DMS 273 (cell line): ENCODE measurements around the gene RGS1.

ENCODE experiments used
- DNase-seq: peaks from one replicate; lab custom pipeline; 2025; ENCODE audit not compliant: unreplicated experiment; lab: John Stamatoyannopoulos, UW

RGS1 gene

DNA sequence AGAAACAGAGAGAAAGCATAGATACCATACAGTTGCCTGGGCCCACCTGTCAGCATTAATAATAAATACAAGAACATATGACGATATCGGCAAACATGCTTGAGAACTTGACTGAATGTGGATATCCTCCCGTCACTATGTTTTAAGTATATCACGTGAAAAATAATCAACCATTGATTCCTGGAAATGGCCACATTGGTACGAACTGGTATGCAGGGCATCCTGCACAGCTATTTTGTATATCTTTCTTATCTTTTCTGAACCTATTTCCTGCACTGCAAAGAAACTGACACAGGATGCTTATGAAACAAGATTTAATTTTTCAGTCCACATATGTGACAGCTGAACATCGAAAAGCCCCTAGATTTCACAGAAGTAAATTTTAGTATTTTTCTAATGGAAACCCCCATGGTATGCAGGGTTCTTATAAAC lies 22.8 kb upstream of the RGS1 start:
- no peak for DNase-seq

DNA sequence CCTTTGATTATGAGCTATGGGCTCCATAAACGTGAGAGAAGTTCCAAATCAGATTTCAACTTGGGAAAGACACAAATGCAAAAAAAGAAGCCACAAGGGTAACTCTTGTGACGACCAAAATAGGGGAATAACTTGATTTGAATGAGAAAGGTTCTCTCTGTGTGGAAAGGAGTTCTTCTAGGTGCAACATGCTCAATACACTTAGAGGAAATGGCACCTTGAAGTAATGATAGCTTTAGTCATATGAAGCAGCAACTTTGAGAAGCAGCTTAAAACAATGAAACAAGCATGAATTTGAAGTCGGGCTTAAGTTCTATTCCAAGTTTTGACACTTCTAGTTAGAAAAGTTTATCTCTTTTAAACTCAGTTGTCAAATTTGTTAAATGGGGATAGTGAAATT lies 21.8 kb upstream of the RGS1 start:
- DNase-seq, result no peak

DNA sequence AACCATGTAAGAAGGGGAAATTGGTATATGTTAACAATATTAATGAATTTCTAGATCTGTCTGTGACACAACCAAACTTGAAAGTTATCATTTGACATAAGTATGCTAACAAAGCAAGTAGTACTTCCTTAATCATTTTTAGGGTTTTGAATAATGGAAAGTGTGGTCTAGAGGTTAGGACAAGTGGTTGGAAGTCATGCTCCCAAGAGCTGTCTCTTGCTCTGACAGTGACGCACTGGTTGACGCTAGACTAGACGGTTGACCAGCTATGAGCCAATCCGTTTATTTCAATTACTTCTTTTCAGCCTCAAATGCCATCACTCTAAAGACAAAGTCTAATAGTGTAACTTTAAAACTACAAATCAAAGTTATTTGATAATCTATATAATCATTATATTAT lies 20.7 kb upstream of the RGS1 start:
- DNase-seq, result no peak

DNA sequence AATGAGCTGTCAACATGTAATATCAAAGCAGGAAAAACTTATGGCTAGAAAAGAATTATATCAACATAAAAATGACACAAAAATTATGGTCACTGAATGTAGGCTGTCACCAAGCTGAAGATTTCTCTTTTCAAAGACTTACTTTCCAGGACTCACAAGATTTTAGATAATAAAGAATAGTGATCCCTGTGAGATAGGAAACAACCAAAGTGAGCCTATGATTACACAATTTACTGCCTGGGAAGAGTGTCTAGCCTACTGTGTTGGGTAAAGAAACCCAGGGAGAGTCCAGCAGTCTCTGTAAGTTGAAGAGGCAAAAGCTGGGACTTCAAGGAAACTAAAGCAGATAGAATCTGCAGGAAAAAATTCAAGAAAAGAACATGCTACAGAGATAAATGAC lies 20.2 kb upstream of the RGS1 start:
- DNase-seq, result no peak

DNA sequence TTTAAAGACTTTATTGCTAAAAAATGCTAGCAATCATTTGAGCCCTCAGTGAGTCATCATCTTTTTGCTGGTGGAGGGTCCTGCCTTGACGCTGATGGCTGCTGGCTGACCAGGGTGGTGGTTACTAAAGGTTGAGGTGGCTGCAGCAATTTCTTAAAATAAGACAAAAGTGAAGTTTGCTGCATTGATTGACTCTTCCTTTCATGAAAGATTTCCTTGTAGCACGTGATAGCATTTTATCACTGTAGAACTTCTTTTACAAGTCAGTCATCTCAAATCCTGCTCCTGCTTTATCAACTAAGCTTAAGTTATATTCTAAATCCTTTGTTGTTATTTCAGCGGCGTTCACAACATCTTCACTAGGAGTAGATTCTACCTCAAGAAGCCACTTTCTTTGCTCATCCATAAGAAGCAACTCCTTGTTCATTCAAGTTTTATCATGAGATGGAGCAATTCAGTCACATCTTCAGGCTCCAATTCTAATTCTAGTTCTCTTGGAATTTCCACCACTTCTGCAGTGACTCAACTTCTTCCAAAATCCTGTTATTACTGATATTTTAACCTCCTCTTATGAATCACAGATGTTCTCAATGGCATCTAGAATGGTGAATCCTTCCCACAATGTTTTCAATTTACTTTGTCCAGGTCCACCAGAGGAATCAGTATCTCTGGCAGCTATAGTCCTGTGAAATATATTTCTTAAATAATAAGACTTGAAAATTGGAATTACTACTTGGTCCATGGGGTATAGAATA lies 17.6 kb upstream of the RGS1 start:
- no peak for DNase-seq

DNA sequence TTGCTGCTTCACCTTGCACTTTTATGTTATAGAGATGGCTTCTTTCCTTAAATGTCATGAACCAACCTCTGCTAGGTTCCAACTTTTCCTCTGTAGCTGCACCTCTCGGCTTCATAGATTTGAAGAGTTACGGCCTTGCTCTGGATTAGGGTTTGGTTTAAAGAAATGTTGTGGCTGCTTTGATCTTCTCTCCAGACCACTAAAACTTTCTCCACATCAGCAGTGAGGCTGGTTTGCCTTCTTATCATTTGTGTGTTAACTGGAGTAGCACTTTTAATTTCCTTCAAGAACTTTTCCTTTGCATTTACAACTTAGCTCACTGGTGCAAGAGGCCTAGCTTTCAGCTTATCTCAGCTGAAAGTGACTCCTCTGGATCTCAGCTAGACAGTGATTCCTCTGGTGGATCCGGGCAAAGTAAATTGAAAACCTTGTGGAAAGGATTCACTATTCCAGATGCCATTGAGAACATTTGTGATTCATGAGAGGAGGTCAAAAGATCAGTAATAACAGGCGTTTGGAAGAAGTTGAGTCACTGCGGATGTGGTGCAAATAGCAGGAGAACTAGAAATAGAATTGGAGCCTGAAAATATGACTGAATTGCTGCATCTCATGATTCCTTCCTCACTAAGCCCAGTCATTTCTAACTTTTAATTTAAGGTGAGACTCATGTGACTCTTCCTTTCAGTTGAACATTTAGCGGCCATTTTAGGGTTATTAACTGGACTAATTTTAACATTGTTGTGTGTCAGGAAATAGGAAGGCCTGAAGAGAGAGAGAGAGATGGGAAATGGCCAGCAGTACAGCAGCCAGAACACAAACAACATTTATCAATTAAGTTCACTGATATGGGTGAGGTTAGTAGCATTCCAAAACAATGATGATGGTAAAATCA lies 16.2 kb upstream of the RGS1 start:
- no peak for DNase-seq

DNA sequence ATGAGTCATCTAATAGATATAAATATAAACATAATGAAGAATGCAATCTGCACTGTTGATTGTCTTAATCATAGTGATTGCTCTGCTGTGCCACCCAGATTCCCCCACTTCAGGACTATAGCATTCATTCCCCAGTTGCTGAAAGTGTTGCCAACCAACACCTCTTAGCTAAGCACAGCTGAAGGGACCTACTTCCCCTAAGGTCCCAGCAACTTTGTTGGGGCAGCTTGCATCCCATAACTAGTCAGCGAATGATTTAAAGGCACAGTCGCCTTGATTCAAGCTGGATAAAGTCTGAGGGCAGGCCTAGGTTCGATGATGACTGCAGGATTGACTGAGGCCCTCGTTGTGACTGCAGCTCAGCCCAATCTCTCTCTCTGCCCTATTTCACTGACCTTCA lies 14.3 kb upstream of the RGS1 start:
- DNase-seq, result no peak

DNA sequence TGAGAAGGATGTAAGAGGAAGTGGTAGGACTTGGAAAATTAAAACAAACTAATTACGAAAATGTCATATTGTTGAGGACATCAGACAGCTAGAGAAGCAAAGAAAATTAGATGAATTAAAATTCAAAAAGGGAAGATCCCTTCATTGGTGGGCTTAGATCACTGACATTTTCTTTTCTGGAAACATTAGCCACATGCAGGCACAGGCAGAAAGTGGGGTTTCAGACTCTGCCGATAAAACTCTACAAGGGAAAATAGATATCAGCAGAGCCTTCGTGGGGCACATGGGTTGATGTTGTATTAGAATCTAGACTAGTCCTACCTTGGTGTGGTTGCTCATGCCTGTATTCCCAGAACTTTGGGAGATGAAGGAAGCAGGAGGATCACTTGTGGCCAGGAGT lies 12.4 kb upstream of the RGS1 start:
- no peak for DNase-seq

DNA sequence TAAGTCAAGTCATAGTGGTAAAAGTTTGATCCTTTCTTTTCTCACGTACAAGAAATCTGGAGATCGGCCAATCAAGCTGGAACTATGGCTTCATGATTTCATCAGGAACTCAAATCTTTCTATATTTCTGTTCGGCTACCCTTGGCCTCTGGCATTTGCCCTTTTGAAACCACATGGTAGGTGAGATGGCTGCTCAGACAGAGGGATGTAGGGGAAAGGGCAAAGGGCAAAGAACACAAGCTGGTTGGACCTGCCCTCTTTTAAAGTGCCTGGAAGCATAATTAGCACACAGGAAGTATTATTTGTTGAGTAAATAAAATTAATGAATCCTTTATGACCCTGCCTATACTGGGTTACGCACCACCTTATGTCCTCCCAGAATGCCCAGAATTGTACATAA lies 11.5 kb upstream of the RGS1 start:
- no peak for DNase-seq

DNA sequence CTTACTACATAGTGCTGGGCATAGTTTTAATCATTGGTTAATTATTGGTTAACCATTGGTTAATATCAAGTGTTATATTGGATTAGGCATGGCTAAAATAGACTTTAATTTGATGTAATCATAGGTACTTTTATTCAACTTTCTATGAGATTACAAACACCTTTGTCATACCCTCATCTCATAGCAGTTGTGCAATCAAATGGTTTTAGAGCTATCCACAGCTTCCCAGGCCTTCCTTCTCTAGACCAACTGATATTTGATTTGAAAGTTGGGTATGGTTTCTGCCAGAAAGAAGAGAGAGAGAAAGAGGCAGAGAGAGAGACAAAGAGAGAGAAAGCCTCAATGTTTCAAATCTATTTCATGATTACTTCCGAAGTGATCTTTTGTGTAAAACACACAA lies 9.6 kb upstream of the RGS1 start:
- DNase-seq, result no peak

DNA sequence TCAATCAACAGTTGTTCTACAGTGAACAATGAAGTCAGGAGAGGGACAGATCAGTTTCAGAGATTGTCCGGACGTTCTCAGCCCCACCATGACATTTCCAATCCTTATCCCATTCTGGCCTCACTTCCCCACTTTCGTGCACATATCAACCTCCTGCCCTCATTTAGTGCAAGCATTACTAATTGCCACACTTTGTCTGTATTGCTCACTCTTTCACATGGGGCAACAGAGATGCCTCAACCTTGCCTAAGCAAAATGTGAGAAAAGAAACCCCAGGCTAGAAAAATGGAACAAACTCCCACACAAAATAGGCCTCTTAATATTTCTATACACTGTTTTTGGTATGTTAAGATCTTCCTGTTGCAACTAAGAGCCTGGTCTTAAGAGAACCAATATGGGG lies 8.9 kb upstream of the RGS1 start:
- no peak for DNase-seq

DNA sequence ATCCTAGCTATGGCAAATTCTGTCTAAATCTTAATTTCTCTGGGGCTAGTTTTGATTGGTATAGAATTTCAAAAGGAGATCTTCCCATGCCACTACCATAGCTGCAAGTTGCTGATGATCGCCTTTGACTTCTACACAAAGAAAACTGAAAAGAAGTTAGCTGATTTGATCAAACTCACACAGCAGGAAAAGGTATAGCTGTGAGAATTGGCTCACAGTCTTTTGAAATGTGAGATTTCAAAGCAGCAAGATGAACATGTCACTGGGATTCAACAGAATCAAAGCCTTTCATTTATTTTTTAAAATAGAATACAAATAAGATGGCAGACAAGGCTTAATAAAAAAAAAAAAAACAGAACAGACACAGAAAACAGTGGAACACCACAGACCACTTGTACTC lies 7.5 kb upstream of the RGS1 start:
- no peak for DNase-seq

DNA sequence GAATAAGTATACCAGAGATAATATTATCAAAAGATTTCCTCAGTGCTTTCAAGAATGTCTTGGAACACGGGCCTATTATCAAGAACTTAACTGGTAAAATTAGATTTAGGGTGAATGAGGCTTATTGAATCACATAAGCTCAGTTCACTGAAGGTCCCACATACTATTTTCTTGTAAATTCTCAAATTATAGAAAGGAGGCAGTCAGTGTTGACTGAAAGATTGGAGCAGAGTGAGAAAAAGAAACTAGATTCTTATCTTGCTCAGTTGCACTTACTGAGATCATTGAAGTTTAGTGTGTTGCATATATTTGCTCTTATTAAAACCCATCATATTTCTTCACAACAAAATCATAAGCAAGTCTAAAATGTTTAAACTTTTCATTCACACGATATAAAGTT lies 3.9 kb upstream of the RGS1 start:
- no peak for DNase-seq

DNA sequence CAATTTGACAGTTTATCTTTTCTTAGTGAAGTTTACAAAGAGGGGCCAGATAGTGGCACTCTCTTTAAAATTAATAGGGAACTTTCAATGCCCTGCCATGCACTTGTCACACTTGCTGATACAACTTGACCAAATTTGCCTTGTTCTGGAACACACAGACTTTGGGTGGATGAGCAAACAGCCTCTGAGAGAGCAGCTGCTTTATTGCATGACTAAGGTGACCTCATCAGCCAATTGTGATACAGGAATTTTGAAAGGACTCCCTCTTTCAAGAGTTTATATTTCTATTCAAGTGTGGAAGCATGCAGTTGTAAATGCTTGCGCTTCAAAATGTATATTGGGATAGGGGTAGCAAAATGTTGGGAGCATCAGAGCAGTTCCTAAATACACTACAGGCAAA lies 2.1 kb upstream of the RGS1 start:
- DNase-seq, result no peak

DNA sequence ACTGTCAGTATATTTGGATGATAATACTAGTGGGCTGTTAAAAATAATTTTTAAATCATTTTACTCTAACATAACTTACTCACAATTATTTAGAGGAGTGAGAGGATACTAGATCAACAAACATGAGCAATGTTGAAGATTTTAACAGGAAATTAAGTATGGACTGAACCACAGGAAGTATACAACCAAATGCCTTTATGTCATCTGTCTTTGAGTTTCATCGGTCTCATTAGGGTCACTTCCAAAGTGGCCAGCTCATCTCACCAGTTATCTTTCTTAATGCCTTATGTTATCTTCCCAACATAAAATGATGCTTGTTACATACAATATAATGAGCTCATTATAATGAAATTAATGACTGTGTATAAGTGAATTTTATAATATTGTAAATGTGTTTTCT lies 1.5 kb upstream of the RGS1 start:
- no peak for DNase-seq

DNA sequence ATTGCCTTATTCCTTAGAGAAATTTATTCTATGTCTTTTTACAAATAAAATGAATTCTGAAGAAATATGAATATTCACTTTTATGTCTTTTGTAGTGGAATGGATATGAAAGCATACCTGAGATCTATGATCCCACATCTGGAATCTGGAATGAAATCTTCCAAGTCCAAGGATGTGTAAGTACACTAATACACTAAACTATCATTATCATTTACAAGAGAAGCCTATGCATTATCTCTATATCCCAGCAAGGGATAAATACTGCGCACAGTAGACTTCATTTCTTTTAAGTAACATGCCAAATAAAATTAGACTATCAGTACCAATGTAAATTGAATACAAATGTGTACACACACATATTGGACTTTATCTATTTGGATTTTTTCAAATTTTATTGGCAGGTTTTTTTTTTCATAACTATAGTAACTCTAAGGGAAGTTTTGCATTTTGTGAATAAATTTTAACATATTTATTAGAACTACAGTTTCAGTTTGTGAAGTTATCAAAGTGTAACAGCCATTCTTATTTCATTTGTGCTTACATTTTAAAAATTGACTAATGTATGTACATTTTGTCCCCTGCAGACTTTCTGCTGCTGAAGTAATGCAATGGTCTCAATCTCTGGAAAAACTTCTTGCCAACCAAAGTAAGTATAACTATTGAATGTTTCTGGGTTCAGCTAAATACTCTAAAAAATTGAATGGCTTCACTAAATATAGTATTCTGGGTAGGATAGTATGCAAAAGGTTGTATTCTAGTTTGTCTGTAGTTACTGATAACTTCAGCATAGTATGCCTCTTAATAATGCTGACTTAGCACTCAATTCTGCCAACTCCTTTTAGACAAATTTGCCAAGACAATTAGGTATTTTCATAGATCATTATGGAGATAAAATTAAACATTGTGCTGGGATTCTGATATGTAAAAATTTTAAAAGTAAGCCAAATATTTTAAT lies 894 bp downstream of the RGS1 start:
- no peak for DNase-seq

DNA sequence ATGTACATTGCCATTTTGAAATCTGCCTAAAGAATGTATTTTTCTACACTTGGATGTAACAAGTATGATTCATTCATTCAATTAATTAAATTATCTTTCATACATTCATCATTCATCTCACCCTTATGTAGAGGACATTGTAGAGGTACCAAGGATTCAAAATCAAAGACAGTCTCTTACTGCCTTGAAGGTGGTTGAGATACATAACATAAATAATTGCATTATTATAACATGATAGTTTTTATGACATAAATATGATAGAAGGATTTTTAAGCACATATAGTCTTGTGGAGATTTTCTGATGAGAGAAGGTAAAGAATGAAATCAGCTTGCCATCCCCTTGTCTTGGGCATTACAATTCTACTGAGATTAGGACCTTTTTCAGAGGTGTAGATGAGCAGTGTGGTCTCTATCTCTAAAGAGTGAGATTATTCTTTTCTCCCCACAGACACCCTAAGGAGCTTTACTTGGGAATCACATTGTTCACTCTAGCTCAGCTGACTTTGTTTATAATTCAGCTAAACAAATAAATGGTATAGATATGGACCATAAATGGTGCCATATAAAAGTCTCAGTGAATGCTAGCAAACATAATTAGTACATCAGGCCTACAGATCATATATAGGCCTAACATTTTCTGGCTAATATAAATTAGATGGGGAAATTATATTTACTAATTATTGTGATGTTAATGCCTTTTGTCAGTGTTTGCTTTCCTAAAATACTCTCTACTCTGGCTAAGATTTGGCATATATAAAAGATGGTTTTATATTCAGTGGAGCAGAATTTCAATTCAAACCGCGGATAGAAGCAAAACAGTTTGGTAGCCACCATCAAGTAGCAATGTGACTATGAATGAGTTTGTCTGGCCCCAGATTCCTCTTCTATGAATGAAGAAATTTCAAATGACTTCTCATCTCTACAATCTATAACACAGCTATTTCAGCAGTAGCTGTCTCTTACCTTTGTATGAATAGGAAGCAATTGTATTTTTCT lies 1.9 kb downstream of the RGS1 start:
- DNase-seq, result no peak

DNA sequence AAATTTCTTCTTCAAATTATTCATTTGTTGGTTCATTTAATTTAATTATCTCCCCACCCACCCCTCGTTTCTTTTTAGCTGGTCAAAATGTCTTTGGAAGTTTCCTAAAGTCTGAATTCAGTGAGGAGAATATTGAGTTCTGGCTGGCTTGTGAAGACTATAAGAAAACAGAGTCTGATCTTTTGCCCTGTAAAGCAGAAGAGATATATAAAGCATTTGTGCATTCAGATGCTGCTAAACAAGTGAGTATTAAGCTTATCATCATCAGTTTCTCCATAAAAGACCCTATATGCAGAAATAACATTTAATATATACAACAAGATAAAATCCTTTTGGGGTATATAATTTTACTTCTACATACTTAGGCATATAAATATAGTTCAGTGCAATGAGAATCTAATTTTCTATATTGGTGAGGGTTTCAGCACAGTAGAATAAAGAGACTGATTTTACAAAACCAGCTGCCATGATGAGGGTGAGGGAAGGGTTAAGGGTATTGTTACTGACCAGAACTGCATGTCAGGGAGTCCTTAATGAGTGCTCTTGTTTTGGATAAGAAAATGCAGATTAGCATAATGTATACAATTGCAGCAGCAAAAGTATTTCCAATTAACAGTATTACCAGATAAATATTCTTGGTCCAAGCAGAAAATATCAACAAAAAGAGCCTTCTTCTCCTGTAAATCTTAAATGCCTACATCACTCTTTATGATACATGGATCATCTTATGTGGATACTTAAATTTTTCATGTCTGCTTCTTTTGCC lies 2.8 kb downstream of the RGS1 start:
- DNase-seq, result no peak

DNA sequence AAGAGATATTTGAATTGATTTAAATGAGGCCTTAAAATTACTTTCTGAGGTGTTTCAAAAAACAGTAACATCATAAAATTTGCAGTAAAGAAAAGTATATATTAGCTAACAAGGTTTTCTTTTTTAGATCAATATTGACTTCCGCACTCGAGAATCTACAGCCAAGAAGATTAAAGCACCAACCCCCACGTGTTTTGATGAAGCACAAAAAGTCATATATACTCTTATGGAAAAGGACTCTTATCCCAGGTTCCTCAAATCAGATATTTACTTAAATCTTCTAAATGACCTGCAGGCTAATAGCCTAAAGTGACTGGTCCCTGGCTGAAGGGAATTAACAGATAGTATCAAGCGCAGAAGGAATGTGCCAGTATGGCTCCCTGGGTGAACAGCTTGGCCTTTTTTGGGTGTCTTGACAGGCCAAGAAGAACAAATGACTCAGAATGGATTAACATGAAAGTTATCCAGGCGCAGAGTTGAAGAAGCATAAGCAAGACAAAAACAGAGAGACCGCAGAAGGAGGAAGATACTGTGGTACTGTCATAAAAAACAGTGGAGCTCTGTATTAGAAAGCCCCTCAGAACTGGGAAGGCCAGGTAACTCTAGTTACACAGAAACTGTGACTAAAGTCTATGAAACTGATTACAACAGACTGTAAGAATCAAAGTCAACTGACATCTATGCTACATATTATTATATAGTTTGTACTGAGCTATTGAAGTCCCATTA lies 3.6 kb downstream of the RGS1 start:
- DNase-seq, result no peak
